NB4 (cell line): Measurements from ENCODE around the gene SEPHS2.
"Not testable (repeated sequence)": the region's sequence is repeated elsewhere in the genome, so short reads cannot be mapped to it uniquely, and the experiment has no call there.

Experiments
- DNase-seq: peaks from one replicate; pipeline ENCODE4 v3.0.0; 2010; ENCODE audit warnings: low read depth
- H3K4me3 ChIP-seq: one replicate; pipeline ENCODE4 v1.5.1; 2011; ENCODE audit warnings: mild to moderate bottlenecking, low read depth, low read length, moderate library complexity
- MAX ChIP-seq: IDR thresholded peaks from 2 replicates; pipeline ENCODE4 v1.6.1; 2011; ENCODE audit warnings: low read depth, low read length
- MYC ChIP-seq: IDR thresholded peaks from 2 replicates; pipeline ENCODE4 v1.6.1; 2011; ENCODE audit warnings: low read depth, low read length
- POLR2A ChIP-seq: IDR thresholded peaks from 2 replicates; pipeline ENCODE4 v1.6.1; 2011; ENCODE audit warnings: mild to moderate bottlenecking; ENCODE audit not compliant: insufficient read length; ENCODE audit errors: extremely low read depth
- TF ChIP-seq, protein P1 (sequence below): IDR thresholded peaks from one replicate; pipeline ENCODE4 v1.5.1; 2012; ENCODE audit warnings: low read depth, low read length

Gene SEPHS2

GRCh38 chr16:30459456-30459855, 13.8 kb upstream of the SEPHS2 start:
- H3K4me3 ChIP-seq = peak overlapping the region; percentile 45
- peak; percentile 69 for DNase-seq
- TF ChIP-seq MAX = no peak
- TF ChIP-seq POLR2A = no peak
- no peak; the same call in 1 of the 2 replicates for TF ChIP-seq MYC

DNA sequence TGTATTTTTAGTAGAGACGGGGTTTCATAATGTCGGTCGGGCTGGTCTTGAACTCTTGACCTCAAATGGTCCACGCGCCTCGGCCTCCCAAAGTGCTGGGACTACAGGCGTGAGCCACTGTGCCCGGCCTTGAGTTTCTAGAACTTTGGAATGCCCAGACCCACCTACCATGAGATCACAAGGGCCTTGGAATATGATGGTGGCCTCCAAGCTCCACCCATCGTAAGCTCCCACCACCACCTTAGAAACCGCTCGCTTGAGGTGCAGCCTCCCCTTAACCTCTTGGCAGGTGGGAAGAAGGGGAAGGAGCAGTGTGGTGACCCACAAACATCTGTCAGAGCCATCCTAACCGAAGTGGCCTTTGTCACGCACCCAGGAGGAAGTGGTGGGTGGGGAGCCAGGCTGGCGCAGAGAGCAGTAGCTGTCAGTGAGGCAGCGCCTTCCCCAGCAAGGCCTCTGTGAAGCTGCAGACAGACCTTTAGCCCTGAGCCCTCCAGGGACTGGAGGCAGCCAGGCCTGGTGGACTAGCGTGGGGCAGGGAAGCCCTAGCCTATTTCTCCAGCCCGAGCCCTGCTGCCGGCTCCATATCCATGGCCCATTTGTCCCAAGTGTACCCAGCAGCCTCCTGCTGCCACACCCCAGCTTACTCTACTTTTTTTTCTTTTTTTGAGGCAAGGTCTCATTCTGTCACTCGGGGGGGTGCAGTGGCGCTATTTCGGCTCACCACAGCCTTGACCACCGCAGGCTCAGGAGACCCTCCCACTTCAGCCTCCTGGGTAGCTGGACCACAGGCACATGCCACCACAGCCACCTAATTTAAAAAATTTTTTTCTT, 13.1 kb upstream of the SEPHS2 start:
- peak overlapping the region; percentile 45 for H3K4me3 ChIP-seq
- TF ChIP-seq, protein P1, sequence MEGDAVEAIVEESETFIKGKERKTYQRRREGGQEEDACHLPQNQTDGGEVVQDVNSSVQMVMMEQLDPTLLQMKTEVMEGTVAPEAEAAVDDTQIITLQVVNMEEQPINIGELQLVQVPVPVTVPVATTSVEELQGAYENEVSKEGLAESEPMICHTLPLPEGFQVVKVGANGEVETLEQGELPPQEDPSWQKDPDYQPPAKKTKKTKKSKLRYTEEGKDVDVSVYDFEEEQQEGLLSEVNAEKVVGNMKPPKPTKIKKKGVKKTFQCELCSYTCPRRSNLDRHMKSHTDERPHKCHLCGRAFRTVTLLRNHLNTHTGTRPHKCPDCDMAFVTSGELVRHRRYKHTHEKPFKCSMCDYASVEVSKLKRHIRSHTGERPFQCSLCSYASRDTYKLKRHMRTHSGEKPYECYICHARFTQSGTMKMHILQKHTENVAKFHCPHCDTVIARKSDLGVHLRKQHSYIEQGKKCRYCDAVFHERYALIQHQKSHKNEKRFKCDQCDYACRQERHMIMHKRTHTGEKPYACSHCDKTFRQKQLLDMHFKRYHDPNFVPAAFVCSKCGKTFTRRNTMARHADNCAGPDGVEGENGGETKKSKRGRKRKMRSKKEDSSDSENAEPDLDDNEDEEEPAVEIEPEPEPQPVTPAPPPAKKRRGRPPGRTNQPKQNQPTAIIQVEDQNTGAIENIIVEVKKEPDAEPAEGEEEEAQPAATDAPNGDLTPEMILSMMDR = no peak
- TF ChIP-seq POLR2A = peak; percentile 64
- TF ChIP-seq MAX = peak; percentile 77
- TF ChIP-seq MYC = peak; percentile 80
- DNase-seq = peak; percentile 99

- TF ChIP-seq POLR2A (no peak), MYC (no peak), MAX (no peak)
- TF ChIP-seq, protein P1 = no peak
- H3K4me3 ChIP-seq = no peak overlapping the region
- no peak for DNase-seq
Observed at GRCh38 chr16:30457743-30458560, 12.3 kb upstream of the SEPHS2 start.

- TF ChIP-seq, protein P1 = no peak
- no peak for DNase-seq
Observed at GRCh38 chr16:30457256-30457655, 11.6 kb upstream of the SEPHS2 start.

DNA sequence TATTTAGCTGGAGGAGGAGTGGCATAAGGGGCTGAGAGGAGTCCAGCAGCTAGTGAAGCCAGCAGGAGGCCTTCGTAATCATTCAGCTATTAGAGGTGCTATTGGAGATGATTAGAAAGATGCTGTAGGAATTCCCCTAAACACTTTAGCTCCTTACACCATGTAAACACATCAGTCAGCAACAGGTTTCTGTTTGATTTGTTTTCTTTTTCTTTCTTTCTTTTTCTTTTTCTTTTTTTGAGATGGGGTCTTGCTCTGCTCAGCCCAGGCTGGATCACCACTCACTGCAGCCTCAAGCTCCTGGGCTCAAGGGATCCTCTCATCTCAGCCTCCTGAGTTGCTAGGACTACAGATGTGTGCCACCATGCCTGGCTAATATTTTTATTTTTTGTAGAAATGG, 10.6 kb upstream of the SEPHS2 start:
- no peak overlapping the region for H3K4me3 ChIP-seq
- no peak for DNase-seq
- no peak for TF ChIP-seq MAX
- no peak for TF ChIP-seq POLR2A
- TF ChIP-seq MYC = no peak
- TF ChIP-seq, protein P1 = no peak

More at GRCh38 chr16:30457256-30457655, 11.6 kb upstream of the SEPHS2 start:
- no peak overlapping the region for H3K4me3 ChIP-seq

DNA sequence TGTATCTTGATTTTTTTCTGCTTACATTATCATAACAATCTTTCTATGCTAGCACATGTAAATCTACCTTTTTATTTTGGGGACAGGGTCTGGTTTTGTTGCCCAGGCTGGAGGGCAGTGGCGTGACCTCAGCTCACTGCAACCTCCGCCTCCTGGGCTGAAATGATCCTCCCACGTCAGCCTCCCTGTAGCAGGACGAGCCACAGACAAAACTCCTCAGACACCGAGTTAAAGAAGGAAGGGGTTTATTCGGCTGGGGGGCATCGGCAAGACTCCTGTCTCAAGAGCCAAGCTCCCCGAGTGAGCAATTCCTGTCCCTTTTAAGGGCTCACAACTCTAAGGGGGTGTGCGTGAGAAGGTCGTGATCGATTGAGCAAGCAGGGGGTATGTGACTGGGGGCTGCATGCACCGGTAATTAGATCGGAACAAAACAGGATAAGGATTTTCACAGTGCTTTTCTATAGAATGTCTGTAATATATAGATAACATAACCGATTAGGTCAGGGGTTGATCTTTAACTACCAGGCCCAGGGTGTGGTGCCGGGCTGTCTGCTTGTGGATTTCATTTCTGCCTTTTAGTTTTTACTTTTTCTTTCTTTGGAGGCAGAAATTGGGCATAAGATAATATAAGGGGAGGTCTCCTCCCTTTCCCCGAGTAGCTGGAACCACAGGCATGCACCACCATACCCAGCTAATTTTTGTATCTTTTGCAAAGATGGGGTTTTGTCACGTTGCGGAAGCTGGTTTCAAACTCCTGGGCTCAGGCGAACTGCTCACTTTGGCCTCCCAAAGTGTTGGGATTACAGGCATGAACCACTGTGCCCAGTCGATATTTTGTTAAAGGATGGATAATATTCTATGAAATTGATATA, 7.3 kb upstream of the SEPHS2 start:
- H3K4me3 ChIP-seq = not testable (repeated sequence)
- DNase-seq = peak; percentile 41
